HEK293 (cell line): ENCODE results near the gene PGPEP1.

Source experiments
- CTCF ChIA-PET: fragments of 350-600 bp; formaldehyde crosslinking; extraction: SDS; loops from one replicate; lab custom pipeline; 2021; ENCODE audit warnings: antibody characterized with exemption; lab: Yijun Ruan, JAX
- POLR2A ChIA-PET: fragments of 300-600 bp; formaldehyde crosslinking; extraction: SDS; loops from one replicate; lab custom pipeline; 2020; ENCODE audit warnings: antibody characterized with exemption, inconsistent platforms; lab: Yijun Ruan, JAX
- H3K27ac ChIP-seq: fragments of 200-500 bp; sonication (Bioruptor generic); 2 replicates; pipeline ENCODE4 v1.5.1; 2014; ENCODE audit warnings: low read depth, low read length, control low read depth, inconsistent platforms; ENCODE audit errors: extremely low read depth
- H3K36me3 ChIP-seq, 2 experiments: fragments of 200-500 bp in 1 of 2; sonication (Bioruptor generic) in 1 of 2; 1 replicate in 1 of 2; 2 replicates in 1 of 2; pipeline ENCODE4 v1.5.1; 2014 to 2017; ENCODE audit warnings: inconsistent platforms in 2 of 2, low read length in 2 of 2; ENCODE audit not compliant: control insufficient read depth in 2 of 2, insufficient read depth in 1 of 2
- H3K4me1 ChIP-seq: fragments of 200-500 bp; sonication (Bioruptor generic); 2 replicates; pipeline ENCODE4 v1.5.1; 2014; ENCODE audit warnings: mild to moderate bottlenecking, low read length, inconsistent platforms; ENCODE audit not compliant: control insufficient read depth, insufficient read depth
- H3K4me3 ChIP-seq: 2 replicates; pipeline ENCODE4 v1.5.1; 2011; ENCODE audit warnings: low read depth, mild to moderate bottlenecking, control low read depth, low read length, moderate library complexity
- H3K9me3 ChIP-seq: fragments of 200-500 bp; sonication (Bioruptor generic); 2 replicates; pipeline ENCODE4 v1.5.1; 2014; ENCODE audit warnings: low read depth, low read length, inconsistent platforms; ENCODE audit not compliant: control insufficient read depth, insufficient read depth
- ELK4 ChIP-seq: IDR thresholded peaks from 2 replicates; pipeline ENCODE4 v1.6.1; 2011; ENCODE audit warnings: mild to moderate bottlenecking, low read depth, low read length, borderline replicate concordance
- GLI4 ChIP-seq: fragments of 450-650 bp; formaldehyde crosslinking; IDR thresholded peaks from 2 replicates; pipeline ENCODE4 v1.5.1; 2016; ENCODE audit warnings: missing biosample characterization, missing genetic modification characterization
- HOXD13 ChIP-seq: sonication (generic); formaldehyde crosslinking; IDR thresholded peaks from 2 replicates; pipeline ENCODE4 v1.8.0; 2022; ENCODE audit warnings: missing genetic modification reagents, borderline replicate concordance
- KLF10 ChIP-seq: fragments of 450-650 bp; IDR thresholded peaks from 2 replicates; pipeline ENCODE4 v1.5.1; 2018; ENCODE audit warnings: missing biosample characterization, mild to moderate bottlenecking, missing genetic modification characterization
- KLF17 ChIP-seq: fragments of 450-650 bp; formaldehyde crosslinking; IDR thresholded peaks from 2 replicates; pipeline ENCODE4 v1.5.1; 2016; ENCODE audit warnings: missing biosample characterization, missing genetic modification characterization
- ZBTB11 ChIP-seq: fragments of 450-650 bp; formaldehyde crosslinking; conservative IDR thresholded peaks from 2 replicates; pipeline ENCODE4 v1.5.1; 2016; ENCODE audit warnings: low read depth, missing biosample characterization, missing genetic modification characterization
- ZBTB7A ChIP-seq: fragments of 450-650 bp; formaldehyde crosslinking; IDR thresholded peaks from 2 replicates; pipeline ENCODE4 v1.5.1; 2016; ENCODE audit warnings: low read depth, missing biosample characterization, missing genetic modification characterization
- ZNF138 ChIP-seq: fragments of 450-650 bp; formaldehyde crosslinking; IDR thresholded peaks from 2 replicates; pipeline ENCODE4 v1.5.1; 2016; ENCODE audit warnings: missing biosample characterization, missing genetic modification characterization, borderline replicate concordance
- ZNF155 ChIP-seq: fragments of 450-650 bp; formaldehyde crosslinking; IDR thresholded peaks from 2 replicates; pipeline ENCODE4 v1.5.1; 2016; ENCODE audit warnings: missing biosample characterization, missing genetic modification characterization
- ZNF175 ChIP-seq: fragments of 450-650 bp; formaldehyde crosslinking; IDR thresholded peaks from 2 replicates; pipeline ENCODE4 v1.5.1; 2016; ENCODE audit warnings: missing biosample characterization, missing genetic modification characterization
- ZNF362 ChIP-seq: fragments of 450-650 bp; formaldehyde crosslinking; IDR thresholded peaks from 2 replicates; pipeline ENCODE4 v1.5.1; 2016; ENCODE audit warnings: missing biosample characterization, missing genetic modification characterization
- ZNF48 ChIP-seq: fragments of 450-650 bp; formaldehyde crosslinking; IDR thresholded peaks from 2 replicates; pipeline ENCODE4 v1.5.1; 2016; ENCODE audit warnings: missing biosample characterization, missing genetic modification characterization
- ZNF610 ChIP-seq: fragments of 450-650 bp; formaldehyde crosslinking; IDR thresholded peaks from 2 replicates; pipeline ENCODE4 v1.5.1; 2016; ENCODE audit warnings: missing biosample characterization, missing genetic modification characterization, borderline replicate concordance
- ZNF621 ChIP-seq: fragments of 450-650 bp; formaldehyde crosslinking; IDR thresholded peaks from 2 replicates; pipeline ENCODE4 v1.5.1; 2017; ENCODE audit warnings: missing biosample characterization, missing genetic modification characterization
- ZNF654 ChIP-seq: fragments of 450-650 bp; formaldehyde crosslinking; IDR thresholded peaks from 2 replicates; pipeline ENCODE4 v1.5.1; 2016; ENCODE audit warnings: low read depth, missing biosample characterization, missing genetic modification characterization
- ZNF791 ChIP-seq: fragments of 450-650 bp; formaldehyde crosslinking; IDR thresholded peaks from 2 replicates; pipeline ENCODE4 v1.5.1; 2016; ENCODE audit warnings: missing biosample characterization, missing genetic modification characterization
- TF ChIP-seq, protein P1 (sequence below): fragments of 450-650 bp; formaldehyde crosslinking; IDR thresholded peaks from 2 replicates; pipeline ENCODE4 v1.5.1; 2017; ENCODE audit warnings: missing biosample characterization, missing genetic modification characterization

PGPEP1 gene

DNA sequence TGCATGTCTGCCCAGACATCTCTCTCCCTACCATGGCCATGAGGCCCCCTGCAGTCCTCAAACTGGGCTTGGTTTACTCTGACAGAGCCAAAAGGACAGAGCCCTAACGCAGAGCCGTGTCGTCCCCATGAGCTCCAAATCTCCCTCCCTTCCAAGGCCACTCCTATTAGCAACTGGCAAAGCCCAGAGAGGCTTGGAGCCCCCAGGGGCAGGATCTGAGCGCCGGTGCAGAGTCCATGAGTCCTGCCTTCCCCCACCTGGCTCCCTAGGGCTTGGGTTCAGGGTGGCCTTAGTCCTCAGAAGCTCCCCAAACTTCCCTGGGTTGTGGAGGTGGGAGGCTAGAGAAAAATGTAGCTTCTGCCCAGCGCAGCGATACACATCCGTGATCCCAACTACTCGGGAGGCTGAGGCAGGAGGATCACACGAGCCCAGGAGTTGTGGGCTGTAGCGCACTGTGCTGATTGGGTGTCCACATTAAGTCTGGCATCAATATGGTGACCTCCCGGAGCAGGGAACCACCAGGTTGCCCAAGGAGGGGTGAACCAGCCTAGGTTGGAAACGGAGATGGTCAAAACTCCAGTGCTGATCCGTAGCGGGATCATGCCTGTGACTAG lies 7.4 kb upstream of the PGPEP1 start:
- Histone ChIP-seq H3K36me3 (no peaks in the 10 kb centered on the region), H3K9me3 (no peaks in the 10 kb centered on the region), H3K4me1 (no peaks in the 10 kb centered on the region), H3K4me3 (no peak overlapping the region), H3K27ac (no peak overlapping the region)
- CTCF ChIA-PET = interaction anchor here (0.5 to 9.9 kb wide), 4 partner anchors 13 to 125 kb away, joined by 3 to 195 read pairs (median 4); partner anchors contain the start of gene JUND
- POLR2A ChIA-PET = interaction anchor here (1.8 kb wide), 1 partner anchor 52 kb away, joined by 9 read pairs; the partner anchor contains the start of gene JUND
- TF ChIP-seq ZNF175 (no peak), ZNF138 (tag by site-specific recombination) (no peak), ZNF791 (no peak), ELK4 (no peak), GLI4 (no peak), HOXD13 (CRISPR knock-in tag) (no peak), ZNF610 (tag by site-specific recombination) (no peak), KLF17 (tag by site-specific recombination) (no peak), ZNF48 (no peak), ZNF155 (no peak), KLF10 (tag by site-specific recombination) (no peak), ZNF654 (tag by site-specific recombination) (no peak), ZNF621 (tag by site-specific recombination) (no peak), ZBTB11 (no peak), ZNF362 (no peak), ZBTB7A (tag by site-specific recombination) (no peak)
- TF ChIP-seq, protein P1, sequence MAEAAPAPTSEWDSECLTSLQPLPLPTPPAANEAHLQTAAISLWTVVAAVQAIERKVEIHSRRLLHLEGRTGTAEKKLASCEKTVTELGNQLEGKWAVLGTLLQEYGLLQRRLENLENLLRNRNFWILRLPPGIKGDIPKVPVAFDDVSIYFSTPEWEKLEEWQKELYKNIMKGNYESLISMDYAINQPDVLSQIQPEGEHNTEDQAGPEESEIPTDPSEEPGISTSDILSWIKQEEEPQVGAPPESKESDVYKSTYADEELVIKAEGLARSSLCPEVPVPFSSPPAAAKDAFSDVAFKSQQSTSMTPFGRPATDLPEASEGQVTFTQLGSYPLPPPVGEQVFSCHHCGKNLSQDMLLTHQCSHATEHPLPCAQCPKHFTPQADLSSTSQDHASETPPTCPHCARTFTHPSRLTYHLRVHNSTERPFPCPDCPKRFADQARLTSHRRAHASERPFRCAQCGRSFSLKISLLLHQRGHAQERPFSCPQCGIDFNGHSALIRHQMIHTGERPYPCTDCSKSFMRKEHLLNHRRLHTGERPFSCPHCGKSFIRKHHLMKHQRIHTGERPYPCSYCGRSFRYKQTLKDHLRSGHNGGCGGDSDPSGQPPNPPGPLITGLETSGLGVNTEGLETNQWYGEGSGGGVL (tag by site-specific recombination) = no peak
